Measurements from ENCODE around the gene UGT1A9. TPM values are rescaled to one million over a fixed set of nuclear protein-coding genes. Genes with fewer than 3 reads are reported as not detected.

UGT1A9 gene
- total RNA-seq, 1 experiment from 2014 or later = not detected

- in situ Hi-C loops (cut with HindIII; ENCODE audit: low sequenced_read_pairs) = no loop called here
- no peak for DNase-seq (ENCODE audit: low spot score)
Measured at GRCh38 chr2:233780771-233781170, 109.1 kb downstream of the UGT1A9 start.

GRCh38 chr2:233789554-233789953, 117.9 kb downstream of the UGT1A9 start:
- in situ Hi-C loops (cut with HindIII; ENCODE audit: low sequenced_read_pairs) = no loop called here
- DNase-seq (ENCODE audit: low spot score) = no peak

GRCh38 chr2:233791151-233791882, 119.6 kb downstream of the UGT1A9 start:
- no peak for DNase-seq (ENCODE audit: low spot score)
- in situ Hi-C loops (cut with HindIII; ENCODE audit: low sequenced_read_pairs) = no loop called here

- in situ Hi-C loops (cut with HindIII; ENCODE audit: low sequenced_read_pairs) = no loop called here
- DNase-seq (ENCODE audit: low spot score) = no peak
Measured at GRCh38 chr2:233791883-233792329, 120.2 kb downstream of the UGT1A9 start.

GRCh38 chr2:233792720-233793119, 121.0 kb downstream of the UGT1A9 start:
- DNase-seq (ENCODE audit: low spot score) = no peak

GRCh38 chr2:233793465-233794127, 121.9 kb downstream of the UGT1A9 start:
- in situ Hi-C loops (cut with HindIII; ENCODE audit: low sequenced_read_pairs) = no loop called here
- no peak for DNase-seq (ENCODE audit: low spot score)

More at GRCh38 chr2:233792720-233793119, 121.0 kb downstream of the UGT1A9 start:
- in situ Hi-C loops (cut with HindIII; ENCODE audit: low sequenced_read_pairs) = no loop called here

- in situ Hi-C loops (cut with HindIII; ENCODE audit: low sequenced_read_pairs) = no loop called here
Measured at GRCh38 chr2:233794128-233794658, 122.5 kb downstream of the UGT1A9 start.

GRCh38 chr2:233795735-233796171, 124.1 kb downstream of the UGT1A9 start:
- in situ Hi-C loops (cut with HindIII; ENCODE audit: low sequenced_read_pairs) = no loop called here

More at GRCh38 chr2:233794128-233794658, 122.5 kb downstream of the UGT1A9 start:
- DNase-seq (ENCODE audit: low spot score) = no peak

GRCh38 chr2:233796254-233796653, 124.6 kb downstream of the UGT1A9 start:
- in situ Hi-C loops (cut with HindIII; ENCODE audit: low sequenced_read_pairs) = no loop called here

More at GRCh38 chr2:233795735-233796171, 124.1 kb downstream of the UGT1A9 start:
- DNase-seq (ENCODE audit: low spot score) = no peak

GRCh38 chr2:233798335-233799086, 126.8 kb downstream of the UGT1A9 start:
- no peak for DNase-seq (ENCODE audit: low spot score)
- in situ Hi-C loops (cut with HindIII; ENCODE audit: low sequenced_read_pairs) = no loop called here

More at GRCh38 chr2:233796254-233796653, 124.6 kb downstream of the UGT1A9 start:
- no peak for DNase-seq (ENCODE audit: low spot score)

GRCh38 chr2:233799087-233799665, 127.5 kb downstream of the UGT1A9 start:
- in situ Hi-C loops (cut with HindIII; ENCODE audit: low sequenced_read_pairs) = no loop called here
- peak; percentile 7 for DNase-seq (ENCODE audit: low spot score)

GRCh38 chr2:233799716-233800115, 128.0 kb downstream of the UGT1A9 start:
- no peak for DNase-seq (ENCODE audit: low spot score)
- in situ Hi-C loops (cut with HindIII; ENCODE audit: low sequenced_read_pairs) = no loop called here

- in situ Hi-C loops (cut with HindIII; ENCODE audit: low sequenced_read_pairs) = no loop called here
Measured at GRCh38 chr2:233800208-233800607, 128.5 kb downstream of the UGT1A9 start.

GRCh38 chr2:233801357-233802131, 129.8 kb downstream of the UGT1A9 start:
- no peak for DNase-seq (ENCODE audit: low spot score)
- in situ Hi-C loops (cut with HindIII; ENCODE audit: low sequenced_read_pairs) = no loop called here

More at GRCh38 chr2:233800208-233800607, 128.5 kb downstream of the UGT1A9 start:
- DNase-seq (ENCODE audit: low spot score) = no peak

- in situ Hi-C loops (cut with HindIII; ENCODE audit: low sequenced_read_pairs) = no loop called here
- no peak for DNase-seq (ENCODE audit: low spot score)
Measured at GRCh38 chr2:233802132-233802815, 130.6 kb downstream of the UGT1A9 start.

- no peak for DNase-seq (ENCODE audit: low spot score)
- in situ Hi-C loops (cut with HindIII; ENCODE audit: low sequenced_read_pairs) = no loop called here
Measured at GRCh38 chr2:233803292-233803911, 131.7 kb downstream of the UGT1A9 start.

GRCh38 chr2:233803994-233804393, 132.3 kb downstream of the UGT1A9 start:
- no peak for DNase-seq (ENCODE audit: low spot score)
- in situ Hi-C loops (cut with HindIII; ENCODE audit: low sequenced_read_pairs) = no loop called here
